A673 (cell line): ENCODE results near the gene MOSMO. TPM values are rescaled to one million over a fixed set of nuclear protein-coding genes. Genes with fewer than 3 reads are reported as not detected.

Experiments used
- BruUV-seq: library from RNA; stranded (reverse); fragments of 400-500 nt; replicated peaks from 2 replicates; lab custom pipeline; 2021; lab: Mats Ljungman, UMichigan
- CTCF ChIA-PET: fragments of 300-600 bp; sonication (Branson Sonifier 250); formaldehyde crosslinking; loops from one replicate; lab custom pipeline; 2022; ENCODE audit warnings: antibody characterized with exemption; lab: Charles Lee
- POLR2A ChIA-PET: fragments of 300-600 bp; sonication (Branson Sonifier 250); formaldehyde crosslinking; loops from one replicate; lab custom pipeline; 2022; ENCODE audit warnings: antibody characterized with exemption; ENCODE audit not compliant: low non-redundant PET; lab: Charles Lee
- DNase-seq: peaks from one replicate; pipeline ENCODE4 v3.0.0-alpha.2; 2015; ENCODE audit warnings: low spot score
- H3K27ac ChIP-seq: fragments of 200-600 bp; sonication (generic); 2 replicates; pipeline ENCODE4 v1.5.1; 2016; ENCODE audit warnings: mixed run types, low read depth, mild to moderate bottlenecking, mixed read lengths, antibody characterized with exemption, low read length; ENCODE audit not compliant: poor library complexity, severe bottlenecking
- H3K27me3 ChIP-seq: fragments of 200-600 bp; sonication (generic); replicated peaks from 2 replicates; pipeline ENCODE4 v1.6.1; 2017; ENCODE audit warnings: mixed run types, low read depth, mild to moderate bottlenecking, mixed read lengths, antibody characterized with exemption, low read length; ENCODE audit not compliant: insufficient read depth, poor library complexity
- H3K36me3 ChIP-seq: fragments of 200-600 bp; sonication (generic); 2 replicates; pipeline ENCODE4 v1.6.1; 2016; ENCODE audit warnings: mixed run types, mild to moderate bottlenecking, mixed read lengths, antibody characterized with exemption, low read length; ENCODE audit not compliant: insufficient read depth, poor library complexity, severe bottlenecking
- H3K4me1 ChIP-seq: fragments of 200-600 bp; sonication (generic); 2 replicates; pipeline ENCODE4 v1.6.1; 2017; ENCODE audit warnings: mixed run types, mild to moderate bottlenecking, mixed read lengths, antibody characterized with exemption, low read length; ENCODE audit not compliant: insufficient read depth, poor library complexity, severe bottlenecking
- H3K4me3 ChIP-seq: fragments of 200-600 bp; sonication (generic); 2 replicates; pipeline ENCODE4 v1.5.1; 2016; ENCODE audit warnings: low read depth, mixed run types, mild to moderate bottlenecking, mixed read lengths, low read length; ENCODE audit not compliant: poor library complexity, severe bottlenecking
- H3K9me3 ChIP-seq: fragments of 200-600 bp; sonication (generic); 2 replicates; pipeline ENCODE4 v1.6.1; 2016; ENCODE audit warnings: mixed run types, low read depth, mild to moderate bottlenecking, mixed read lengths, antibody characterized with exemption, low read length; ENCODE audit not compliant: poor library complexity, severe bottlenecking
- EZH2 ChIP-seq: fragments of 200-600 bp; sonication (generic); IDR thresholded peaks from 2 replicates; pipeline ENCODE4 v1.6.1; 2017; ENCODE audit warnings: borderline replicate concordance, low read depth, mild to moderate bottlenecking, mixed read lengths, antibody characterized with exemption, low read length; ENCODE audit not compliant: poor library complexity, severe bottlenecking
- intact Hi-C: fragments of 100-400 bp; cut with micrococcal nuclease; formaldehyde crosslinking; loops from one replicate; pipeline ENCODE4 v1.10.0; 2022; ENCODE audit not compliant: unreplicated experiment
- total RNA-seq: library from RNA; stranded (reverse); gene quantifications from 2 replicates; pipeline ENCODE4 v1.2.3, GENCODE V29; 2021
- TF ChIP-seq, protein P1 (sequence below): fragments of 300-800, 200-600 bp; sonication (generic); conservative IDR thresholded peaks from 2 replicates; pipeline ENCODE4 v1.5.1; 2017; ENCODE audit warnings: low read depth, mild to moderate bottlenecking, antibody characterized with exemption, low read length, moderate library complexity, mixed read lengths

The MOSMO gene
- total RNA-seq, 1 experiment from 2014 or later, result 14.6 TPM

- Histone ChIP-seq H3K4me3 (no peak overlapping the region), H3K9me3 (no peaks in the 10 kb centered on the region), H3K36me3 (no peaks in the 10 kb centered on the region), H3K27me3 (no peaks in the 10 kb centered on the region), H3K27ac (no peak overlapping the region), H3K4me1 (no peaks in the 10 kb centered on the region)
- no TSS peak for BruUV-seq
- POLR2A ChIA-PET, result no interaction called here
- intact Hi-C loops, result no loop called here
- CTCF ChIA-PET, result interaction anchor here (1.1 to 1.4 kb wide), 2 partner anchors 9 to 56 kb away, joined by 5 read pairs; no protein-coding TSS in a partner anchor
- TF ChIP-seq, protein P1, sequence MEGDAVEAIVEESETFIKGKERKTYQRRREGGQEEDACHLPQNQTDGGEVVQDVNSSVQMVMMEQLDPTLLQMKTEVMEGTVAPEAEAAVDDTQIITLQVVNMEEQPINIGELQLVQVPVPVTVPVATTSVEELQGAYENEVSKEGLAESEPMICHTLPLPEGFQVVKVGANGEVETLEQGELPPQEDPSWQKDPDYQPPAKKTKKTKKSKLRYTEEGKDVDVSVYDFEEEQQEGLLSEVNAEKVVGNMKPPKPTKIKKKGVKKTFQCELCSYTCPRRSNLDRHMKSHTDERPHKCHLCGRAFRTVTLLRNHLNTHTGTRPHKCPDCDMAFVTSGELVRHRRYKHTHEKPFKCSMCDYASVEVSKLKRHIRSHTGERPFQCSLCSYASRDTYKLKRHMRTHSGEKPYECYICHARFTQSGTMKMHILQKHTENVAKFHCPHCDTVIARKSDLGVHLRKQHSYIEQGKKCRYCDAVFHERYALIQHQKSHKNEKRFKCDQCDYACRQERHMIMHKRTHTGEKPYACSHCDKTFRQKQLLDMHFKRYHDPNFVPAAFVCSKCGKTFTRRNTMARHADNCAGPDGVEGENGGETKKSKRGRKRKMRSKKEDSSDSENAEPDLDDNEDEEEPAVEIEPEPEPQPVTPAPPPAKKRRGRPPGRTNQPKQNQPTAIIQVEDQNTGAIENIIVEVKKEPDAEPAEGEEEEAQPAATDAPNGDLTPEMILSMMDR, result no peak
- no peak for TF ChIP-seq EZH2
- DNase-seq, result no peak
Observed at GRCh38 chr16:22132801-22133200, 124.9 kb downstream of the MOSMO start.

Other genes starting within 250 kb of the MOSMO start
- 159 and 163 TPM in 2 replicates for gene NPIPB4, start 150.4 kb upstream of the MOSMO start, total RNA-seq
- gene UQCRC2, start 54.8 kb upstream of the MOSMO start, total RNA-seq, result 259 and 311 TPM in 2 replicates
- gene PDZD9, start 7.0 kb upstream of the MOSMO start, total RNA-seq, result not detected in 2 replicates
- 0.57 and 0.64 TPM in 2 replicates for gene VWA3A, start 84.4 kb downstream of the MOSMO start, total RNA-seq
- not detected in 2 replicates for gene SDR42E2, start 154.4 kb downstream of the MOSMO start, total RNA-seq
- gene EEF2K, start 198.2 kb downstream of the MOSMO start, total RNA-seq, result 14.3 and 18.4 TPM in 2 replicates